ENCODE measurements around the gene SLC6A3.

GRCh38 chr5:1357946-1358725, 87.1 kb downstream of the SLC6A3 start:
- no peak for TF ChIP-seq TBP (optimal IDR thresholded peaks at IDR 0.05; ENCODE audit: low read depth, low read length)
- TF ChIP-seq POLR2A (conservative IDR thresholded peaks at IDR 0.05): no peak
- TF ChIP-seq CTCF (IDR thresholded peaks at IDR 0.05 in 2 of 3, conservative IDR thresholded peaks at IDR 0.05 in 1 of 3; ENCODE audit: insufficient read depth in 2 of 3, low read depth in 1 of 3, low read length in 3 of 3): no peak
- TF ChIP-seq SIX5 (IDR thresholded peaks at IDR 0.05; ENCODE audit: borderline replicate concordance in 1 of 2, insufficient read depth in 1 of 2, low read depth in 1 of 2, low read length in 2 of 2): no peak
- TF ChIP-seq ATF1 (CRISPR knock-in tag; IDR thresholded peaks at IDR 0.05): no peak
- no peak for TF ChIP-seq ATF1 (tag; IDR thresholded peaks at IDR 0.05)
- TF ChIP-seq POU5F1 (IDR thresholded peaks at IDR 0.05; ENCODE audit: borderline replicate concordance, low read depth, low read length, partially characterized antibody): no peak
- TF ChIP-seq RAD21 (CRISPR knock-in tag; conservative IDR thresholded peaks at IDR 0.05 in 1 of 2, IDR thresholded peaks at IDR 0.05 in 1 of 2): no peak
